GM19468 (cell line): Measurements from ENCODE around the gene ARHGEF26.

Source experiments
- ATAC-seq: cut with Tn5 transposase; IDR thresholded peaks from one replicate; pipeline ENCODE4 v1.9.1; 2021; ENCODE audit warnings: mild to moderate bottlenecking, moderate library complexity, moderate number of reproducible peaks; ENCODE audit not compliant: unreplicated experiment; ENCODE audit errors: extremely low read depth

Gene ARHGEF26

DNA sequence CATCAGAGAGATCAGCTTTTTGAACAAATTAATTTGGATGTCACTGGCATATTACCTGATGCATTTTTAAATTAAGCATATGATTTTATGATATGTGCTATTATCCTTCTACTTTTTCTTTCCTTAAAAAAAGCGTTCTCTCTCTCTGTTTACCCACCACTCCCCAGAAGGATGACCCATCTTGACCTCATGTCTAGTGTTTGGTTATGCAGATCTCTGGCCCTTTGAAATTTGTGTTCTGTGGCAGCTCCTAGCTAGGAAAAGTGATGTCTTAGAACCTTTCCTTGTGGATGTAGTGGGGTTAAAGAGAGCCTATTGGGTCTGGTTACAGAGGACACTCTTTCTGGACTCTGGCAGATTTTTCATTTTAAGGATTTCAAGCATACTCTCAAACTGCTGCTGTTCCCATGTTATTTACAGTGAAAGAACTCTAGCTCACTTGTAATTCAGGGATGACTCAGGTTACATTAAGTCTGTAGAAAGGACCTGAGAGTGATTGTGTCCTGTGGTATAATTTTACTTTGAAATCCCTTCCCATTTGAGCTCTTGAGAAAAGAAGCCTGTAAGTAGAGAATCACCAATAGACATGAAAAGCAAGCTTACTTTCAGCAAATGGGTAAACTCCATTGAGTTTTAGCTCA is 23.8 kb downstream of the ARHGEF26 start:
- ATAC-seq: no peak

DNA sequence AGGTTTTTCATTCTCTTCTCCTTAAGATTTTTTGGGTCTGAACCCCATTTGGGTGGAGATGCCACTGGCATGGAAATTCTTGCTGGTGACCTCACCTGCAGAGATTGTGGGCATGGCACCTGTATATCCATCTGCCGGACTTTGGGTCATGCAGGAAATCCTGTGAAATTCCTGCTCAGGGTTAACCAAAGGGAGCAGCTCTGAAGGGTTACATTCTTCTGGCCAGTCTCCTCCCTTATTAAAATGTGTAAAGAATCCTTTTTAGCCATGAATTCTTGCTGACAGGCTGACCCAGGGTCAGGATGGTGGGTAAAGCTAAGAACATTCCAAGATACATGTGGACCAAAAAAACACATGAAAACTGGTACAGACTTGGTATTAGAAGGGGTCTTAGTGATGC is 27.4 kb downstream of the ARHGEF26 start:
- ATAC-seq: no peak

DNA sequence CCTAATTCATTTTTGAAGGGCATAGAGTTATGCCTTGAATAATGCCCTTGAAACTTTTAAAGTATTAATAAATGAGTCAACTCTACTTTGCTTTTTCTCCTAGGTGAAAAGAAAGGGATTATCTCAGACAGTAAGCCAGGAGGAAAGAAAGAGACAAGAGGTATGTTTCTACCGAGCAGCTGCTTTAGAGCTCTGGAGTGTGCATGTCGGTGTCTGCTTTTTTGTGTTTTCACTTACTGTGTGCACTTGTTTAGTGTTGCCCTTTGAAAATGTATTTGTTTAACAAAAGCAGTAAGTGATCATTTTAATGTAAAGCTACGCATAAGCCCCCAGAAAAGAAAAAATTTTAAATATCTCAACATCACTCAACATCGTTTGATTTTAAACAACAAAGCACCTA is 28.1 kb downstream of the ARHGEF26 start:
- no peak for ATAC-seq

DNA sequence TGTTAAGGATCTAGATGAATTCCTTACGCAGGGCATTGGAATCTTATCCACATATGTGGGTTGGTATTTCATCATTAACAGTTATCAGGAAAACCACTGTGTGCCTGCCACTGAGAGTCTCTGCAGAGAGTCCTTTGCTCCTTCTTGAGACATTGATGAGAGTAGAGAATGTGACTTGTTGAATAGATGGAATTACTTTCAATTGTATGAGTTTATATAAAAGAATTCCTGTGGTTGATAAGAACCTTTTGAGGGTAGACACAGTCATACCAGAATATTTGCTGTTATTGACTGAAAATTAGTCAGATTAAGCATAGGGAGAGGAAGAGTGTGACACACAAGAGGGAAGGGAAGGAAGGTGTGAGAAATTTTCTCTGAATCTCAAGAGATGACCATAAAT is 30.8 kb downstream of the ARHGEF26 start:
- no peak for ATAC-seq

DNA sequence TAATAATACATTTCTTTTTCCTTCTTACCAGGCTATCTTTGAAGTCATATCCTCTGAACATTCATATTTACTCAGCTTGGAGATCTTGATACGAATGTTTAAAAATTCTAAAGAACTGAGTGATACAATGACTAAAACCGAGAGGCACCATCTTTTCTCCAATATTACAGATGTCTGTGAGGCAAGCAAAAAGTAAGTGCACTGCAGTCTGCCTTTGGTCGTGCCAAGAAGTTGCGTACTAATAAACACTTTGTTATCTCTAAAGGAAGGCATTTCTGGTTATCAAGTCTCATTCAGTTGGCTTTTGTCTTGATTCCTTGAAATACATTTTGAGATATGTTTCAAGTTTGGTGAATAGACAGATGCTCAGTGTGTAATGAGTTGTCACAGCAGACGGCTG is 31.6 kb downstream of the ARHGEF26 start:
- ATAC-seq: no peak

DNA sequence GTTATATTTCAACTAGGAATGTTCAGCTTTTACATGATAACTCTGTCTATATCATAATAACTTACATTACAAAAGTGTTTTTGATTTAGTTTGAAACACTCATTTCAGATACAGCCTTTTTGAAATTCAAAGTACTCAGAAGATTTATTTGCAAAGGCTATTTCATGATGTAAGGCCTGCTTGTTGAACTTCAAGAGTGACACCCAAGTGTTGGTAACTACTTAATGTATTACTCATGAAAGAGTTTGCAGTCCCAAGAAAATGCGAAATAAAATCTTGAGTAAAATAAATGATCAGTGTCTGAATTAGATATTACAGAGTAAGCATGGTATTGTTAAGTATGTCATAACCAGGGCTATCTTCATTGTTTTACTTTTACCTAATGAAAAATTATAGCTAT is 35.3 kb downstream of the ARHGEF26 start:
- no peak for ATAC-seq

DNA sequence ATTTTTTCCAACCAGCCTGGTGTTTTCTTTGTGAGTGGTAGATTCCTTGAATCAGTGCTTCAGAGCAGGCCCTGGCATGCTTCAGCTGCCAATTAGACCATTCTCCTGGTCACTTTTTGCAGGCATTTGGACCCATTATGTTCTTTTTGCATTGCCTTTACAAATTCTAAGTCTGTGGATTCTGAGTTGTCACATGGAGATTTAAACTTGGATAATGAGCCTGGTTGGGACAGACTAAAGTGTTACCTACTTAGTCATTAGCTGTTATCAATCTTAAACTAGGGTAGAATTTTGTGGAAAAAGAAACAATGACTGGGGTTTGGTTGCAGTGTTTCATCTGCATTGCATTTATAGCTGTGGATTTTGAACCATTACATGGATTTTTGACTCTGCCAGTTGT is 40.6 kb downstream of the ARHGEF26 start:
- ATAC-seq: no peak

DNA sequence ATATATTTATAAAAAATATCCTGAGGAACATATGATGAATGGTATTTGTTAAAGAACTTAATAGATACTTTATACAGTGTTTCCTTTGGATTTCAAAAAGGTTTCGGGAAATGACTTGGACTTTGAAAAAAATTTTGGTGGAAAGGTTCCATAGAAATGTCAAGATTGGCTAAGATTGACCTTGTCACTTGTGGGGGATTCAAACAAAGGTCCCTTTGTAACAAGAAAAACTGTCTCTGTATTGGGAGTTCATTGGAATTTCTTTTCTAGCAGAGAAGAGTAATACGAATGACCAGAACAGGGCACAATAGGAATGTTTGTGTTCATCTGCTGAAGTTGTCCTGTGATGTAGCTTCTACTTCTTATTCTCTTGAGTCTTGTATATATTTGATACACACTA is 43.2 kb downstream of the ARHGEF26 start:
- ATAC-seq: no peak

DNA sequence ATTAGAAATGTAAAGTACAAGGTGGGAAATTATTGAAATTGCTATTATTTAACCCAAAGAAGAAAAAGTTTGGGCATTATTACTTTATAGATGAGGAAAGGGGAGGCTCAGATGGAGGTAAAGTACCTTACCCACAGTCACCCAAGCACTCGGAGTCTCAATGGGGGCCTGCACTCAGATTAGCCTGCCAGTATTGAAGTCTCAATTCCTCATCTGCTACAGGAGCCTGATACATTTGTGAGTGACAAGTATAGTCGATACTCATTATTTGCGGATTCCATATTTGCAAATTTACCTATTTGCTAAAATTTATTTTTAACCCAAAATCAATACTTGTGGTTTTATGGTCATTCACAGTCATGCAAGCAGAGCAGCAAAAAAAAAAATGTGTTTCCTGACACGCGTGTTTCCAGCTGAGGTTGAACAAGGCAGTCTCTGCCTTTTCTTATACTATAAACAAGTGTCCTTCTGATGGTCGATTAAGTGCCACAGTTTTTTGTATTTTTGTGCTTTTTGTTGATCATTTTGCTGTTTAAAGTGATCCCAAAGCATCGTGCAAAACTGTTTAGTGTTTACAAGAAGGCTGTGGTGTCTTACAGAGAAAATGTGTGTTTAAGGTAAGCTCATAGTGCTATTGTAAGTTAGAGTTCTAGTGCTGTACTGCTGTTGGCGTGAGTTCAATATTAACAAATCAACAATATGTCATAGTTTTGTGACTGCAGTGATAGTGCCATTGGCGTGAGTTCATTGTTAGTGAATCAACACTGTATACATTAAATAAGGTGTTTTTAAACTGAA is 48.0 kb downstream of the ARHGEF26 start:
- ATAC-seq: no peak

DNA sequence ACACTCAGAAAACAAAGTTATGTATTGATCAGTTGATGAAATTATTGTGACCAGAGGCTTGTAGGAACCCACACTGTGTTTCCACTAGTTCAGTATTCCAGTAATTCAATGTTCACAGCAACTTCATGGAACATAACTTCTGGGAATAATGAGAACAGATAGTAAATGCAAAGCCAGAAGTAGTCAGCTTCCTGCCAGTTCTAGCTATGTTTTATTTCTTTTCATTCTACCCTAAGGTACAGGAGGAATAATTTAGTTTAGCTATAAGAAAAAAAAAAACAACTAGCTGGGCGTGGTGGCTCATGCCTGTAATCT is 48.6 kb downstream of the ARHGEF26 start:
- no peak for ATAC-seq

DNA sequence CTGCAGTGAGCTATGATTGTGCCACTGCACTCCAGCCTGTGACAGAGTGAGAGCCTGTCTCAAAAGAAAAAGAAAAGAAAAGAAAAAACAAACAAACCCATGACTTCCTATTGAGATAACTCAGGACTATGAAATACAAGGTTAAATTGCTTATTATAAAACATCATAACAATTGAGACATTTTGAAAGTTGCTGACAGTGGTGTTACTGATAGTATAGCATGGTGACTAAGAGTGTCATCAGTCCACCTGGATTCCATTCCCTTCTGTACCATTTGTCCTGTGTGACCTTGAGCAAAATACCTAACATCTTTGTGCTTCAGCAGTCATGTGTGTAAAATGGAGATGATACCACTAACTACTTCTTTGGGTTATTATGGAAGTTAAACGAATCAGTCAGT is 49.1 kb downstream of the ARHGEF26 start:
- ATAC-seq: no peak

DNA sequence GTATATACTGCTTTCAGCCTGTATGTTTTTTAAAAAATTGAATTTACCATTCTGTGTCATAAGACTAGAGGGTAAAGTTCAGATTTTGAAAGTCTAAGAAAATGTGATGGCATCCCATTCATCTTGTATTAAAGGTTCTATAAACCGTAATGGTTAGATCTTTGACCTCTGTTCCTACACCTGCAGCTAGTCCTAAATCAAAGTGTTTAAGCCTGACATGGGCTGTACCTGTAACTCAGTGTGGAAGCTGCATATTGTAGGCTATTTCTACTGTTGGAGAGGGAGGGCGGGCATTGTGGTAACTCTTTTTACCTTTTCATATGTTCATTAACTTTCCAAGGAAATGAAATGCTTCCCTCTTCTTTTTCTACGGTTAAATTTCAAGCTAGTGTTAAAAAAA is 53.9 kb downstream of the ARHGEF26 start:
- ATAC-seq: no peak

DNA sequence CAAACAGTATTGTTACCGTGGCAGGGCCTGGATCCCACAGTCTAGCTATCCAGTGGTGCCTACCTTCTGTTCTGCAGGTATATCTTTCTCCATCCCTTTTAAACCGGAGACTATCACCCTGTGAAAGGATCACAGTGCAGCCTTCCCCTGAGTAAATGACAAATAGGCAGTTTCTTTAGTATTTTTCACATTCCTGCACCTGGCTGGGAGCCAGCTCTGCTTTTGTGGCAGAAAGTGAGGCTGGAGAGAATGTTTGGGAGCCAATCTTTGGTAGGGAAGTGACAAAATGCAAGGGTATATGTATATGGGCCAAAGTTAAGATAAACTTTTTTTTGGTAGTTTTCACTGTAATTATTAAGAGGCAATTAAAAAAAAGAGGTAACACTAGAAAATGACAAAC is 54.8 kb downstream of the ARHGEF26 start:
- ATAC-seq: no peak

DNA sequence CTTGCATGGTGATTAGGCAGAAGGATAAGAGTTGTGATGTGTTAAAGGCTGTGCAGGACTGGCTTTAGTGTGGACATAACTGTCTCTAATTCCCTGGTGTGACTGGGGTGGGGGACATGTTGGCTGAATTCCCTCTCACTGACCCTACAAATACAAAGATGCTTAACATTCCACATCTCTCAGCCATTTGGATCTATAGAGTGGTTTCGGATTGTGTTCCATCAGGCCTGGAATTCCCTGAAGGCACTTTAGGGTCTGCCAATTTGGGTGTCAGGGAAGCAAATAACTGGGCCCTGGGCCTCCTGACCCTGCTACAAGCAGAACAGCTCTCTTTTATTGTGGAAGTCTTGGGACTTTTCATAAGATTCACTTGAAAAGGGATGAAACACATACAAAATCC is 56.2 kb downstream of the ARHGEF26 start:
- ATAC-seq: no peak

DNA sequence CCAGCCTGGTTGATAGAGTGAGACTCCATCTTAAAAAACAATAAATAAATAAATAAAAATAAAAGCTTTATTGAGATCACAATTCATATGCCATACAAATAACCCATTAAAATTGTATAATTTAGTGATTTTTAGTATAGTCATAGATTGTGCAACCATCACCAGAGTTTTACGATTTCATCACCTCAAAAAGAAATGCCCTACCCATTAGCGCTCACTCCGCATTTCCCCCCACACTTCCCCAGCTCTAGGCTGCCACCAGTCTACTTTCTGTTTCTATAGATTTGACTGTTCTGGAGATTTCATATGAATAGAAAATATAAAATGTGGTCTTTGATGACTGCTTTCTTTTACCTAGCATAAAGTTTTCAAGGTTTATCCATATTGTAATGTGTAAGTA is 57.0 kb downstream of the ARHGEF26 start:
- no peak for ATAC-seq

DNA sequence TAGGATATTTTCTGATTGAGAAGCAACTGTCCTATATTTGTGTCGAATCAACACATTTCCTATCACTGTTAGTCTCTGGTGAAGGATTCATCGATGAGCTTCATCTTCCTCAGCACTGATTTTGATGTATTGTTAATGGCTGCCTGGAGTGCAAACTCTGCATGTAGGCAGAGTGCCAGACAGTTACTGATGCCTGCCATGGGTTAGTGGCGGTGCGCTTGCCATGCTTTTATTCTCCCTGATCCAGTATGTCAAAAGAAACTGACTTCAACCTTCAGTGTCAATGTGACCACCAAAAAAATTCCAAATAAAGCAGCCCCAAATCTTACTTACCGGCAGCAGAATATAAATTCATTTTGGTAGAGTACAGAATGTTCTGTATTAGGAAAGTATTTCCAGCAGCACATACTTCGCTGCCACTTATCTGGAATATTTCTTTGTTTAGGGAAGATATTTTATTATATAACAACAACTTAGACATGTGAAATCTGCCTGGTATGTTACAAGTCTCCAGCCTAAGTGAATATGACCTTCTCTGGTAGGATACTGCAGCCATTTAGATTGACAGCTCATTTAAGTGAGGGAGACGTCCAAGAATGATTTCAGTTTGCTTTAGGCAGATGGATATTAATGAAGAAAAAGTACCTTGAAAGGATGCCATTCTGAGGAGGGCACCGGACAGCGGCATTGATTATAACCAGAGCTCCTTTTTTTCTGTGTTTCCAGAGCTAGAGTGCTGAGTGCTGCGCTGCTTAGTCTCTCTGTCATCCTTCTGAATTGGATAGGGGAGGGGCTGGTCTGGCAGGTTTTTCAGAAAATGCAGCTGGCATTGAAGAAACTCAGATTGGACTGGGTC is 59.9 kb downstream of the ARHGEF26 start:
- ATAC-seq: no peak

DNA sequence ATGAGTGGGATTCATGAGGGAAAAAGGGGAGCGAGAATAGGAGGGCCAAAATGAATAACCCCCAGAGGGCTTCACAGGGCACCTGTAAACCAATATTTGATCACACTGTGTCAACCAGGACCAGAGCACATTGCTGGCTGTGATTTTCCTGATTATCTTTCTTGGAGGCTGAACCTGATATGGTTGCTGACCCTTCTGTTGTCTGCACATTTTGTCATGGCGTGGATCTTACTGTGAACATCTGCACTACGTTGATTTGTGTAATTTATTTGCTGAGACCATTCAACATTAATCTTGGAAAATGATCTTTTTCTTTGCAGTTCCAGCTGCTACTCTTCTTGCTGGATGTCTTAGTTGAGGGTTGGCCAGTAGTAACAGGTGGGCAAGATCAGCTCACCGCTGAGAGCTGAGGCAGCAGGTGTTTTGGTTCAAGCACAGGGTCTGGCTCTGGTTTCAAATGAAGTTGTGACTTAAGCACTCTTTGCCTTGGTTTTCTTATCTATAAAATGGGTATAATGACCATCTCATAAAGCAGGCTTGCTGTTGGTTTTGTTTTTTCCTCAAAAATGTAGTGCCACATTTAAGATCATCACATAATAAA is 61.2 kb downstream of the ARHGEF26 start:
- ATAC-seq: no peak

DNA sequence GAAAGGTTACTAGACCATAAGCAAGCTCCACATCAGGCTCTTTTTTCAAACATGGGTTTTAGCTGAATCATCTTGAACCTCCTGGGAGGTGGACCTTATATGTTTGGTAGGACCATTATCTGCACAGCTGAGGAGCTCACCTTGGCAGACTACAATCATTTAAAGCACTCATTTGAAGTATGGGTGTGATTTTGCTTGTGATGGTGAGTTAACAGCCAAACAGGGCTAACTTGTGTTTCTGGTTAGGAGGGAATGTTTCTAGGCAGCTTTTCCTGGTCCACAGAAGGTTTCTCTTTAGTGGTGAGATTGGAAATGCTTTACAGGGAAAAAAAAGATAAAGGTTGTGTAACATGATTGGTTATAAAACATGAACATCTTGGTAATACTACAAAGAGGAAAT is 61.8 kb downstream of the ARHGEF26 start:
- ATAC-seq: no peak

DNA sequence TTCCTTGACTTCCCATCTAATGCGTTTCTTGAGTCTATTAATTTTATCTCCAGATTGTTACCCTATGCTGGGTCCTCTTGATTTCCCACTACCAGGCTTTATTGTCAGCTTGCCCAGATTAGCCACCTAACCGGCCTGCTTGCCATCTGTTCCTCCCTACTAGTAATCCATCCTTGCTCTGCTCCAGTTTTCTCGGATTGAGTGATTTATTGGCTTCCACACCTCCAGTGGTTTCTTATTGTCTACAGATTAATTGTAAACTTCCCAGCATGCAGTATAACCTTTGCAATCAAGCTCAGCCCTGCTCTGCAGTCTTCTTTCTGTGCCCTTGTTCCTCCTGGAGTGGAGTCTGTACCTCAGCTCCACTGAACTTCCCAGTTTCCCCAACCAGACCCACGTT is 63.4 kb downstream of the ARHGEF26 start:
- no peak for ATAC-seq

DNA sequence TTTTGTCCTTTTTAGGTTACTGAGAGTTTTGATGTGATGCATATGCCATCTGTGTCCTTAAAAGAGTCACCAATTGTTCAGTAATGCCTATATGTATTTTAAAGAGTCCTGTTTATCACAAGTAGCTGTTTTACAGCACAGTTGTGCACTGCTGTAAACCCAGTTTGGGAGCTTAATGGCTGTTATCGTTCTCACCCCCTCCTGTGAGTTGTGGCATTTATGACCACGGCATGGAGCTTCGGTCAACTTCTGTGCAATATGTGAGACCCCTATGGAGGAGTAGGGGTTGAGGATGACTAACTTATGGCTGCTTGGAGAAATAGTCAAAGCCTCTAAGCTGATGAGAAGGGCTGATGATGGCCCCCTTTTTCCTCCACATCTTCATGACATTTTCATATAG is 67.2 kb downstream of the ARHGEF26 start:
- ATAC-seq: no peak

DNA sequence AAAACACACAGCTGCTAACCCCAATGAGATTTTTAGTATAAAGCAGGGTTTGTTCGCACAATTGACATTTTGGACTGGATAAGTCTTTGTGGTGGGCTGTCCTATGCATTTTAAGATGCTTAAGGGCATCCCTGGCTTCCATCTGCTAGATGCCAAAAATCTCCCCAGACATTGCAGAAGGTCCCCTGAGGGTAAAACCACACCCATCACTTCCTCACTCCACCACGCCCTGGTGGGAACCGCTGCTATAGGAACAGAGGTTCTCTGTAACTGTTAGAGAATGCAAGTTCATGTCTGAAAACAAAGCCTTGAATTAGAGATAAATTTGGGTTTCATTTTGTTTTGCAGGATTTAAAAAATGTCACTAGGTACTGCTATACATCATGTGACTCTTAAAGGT is 67.7 kb downstream of the ARHGEF26 start:
- no peak for ATAC-seq
